Stimulated activated CD8-positive, alpha-beta memory T cell treated with anti-CD3 and anti-CD28 coated beads, Interleukin-15, amount 100 ng/mL, for 4 hours (primary cell): ENCODE results near the gene KCTD18.

ENCODE experiments used
- DNase-seq, 2 donors: peaks; one replicate each; pipeline ENCODE4 v3.0.0-alpha.2; 2020; ENCODE audit warnings: low read depth in 2 of 2

The KCTD18 gene

DNA sequence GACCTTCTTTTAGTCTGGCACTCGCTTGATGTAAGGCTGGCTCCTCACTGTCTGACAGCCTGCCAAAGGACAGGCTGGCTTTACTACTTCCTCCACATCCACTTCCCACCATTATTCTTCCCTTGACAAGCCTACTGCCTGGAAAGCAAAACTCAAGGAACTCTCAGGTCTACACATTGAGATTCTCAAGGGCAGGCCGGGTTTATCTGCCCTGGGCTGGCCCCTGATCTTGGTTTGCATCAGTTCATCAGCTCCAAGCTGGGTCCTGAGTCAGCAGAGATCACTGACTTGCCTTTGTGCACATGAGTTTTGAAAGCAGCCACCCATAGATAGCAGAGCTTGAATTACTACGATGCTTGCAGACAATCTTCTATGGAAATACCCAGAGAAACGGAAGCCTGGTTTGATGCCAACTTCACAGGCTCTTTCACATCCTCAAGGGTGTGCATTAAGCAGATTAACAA lies 53.9 kb downstream of the KCTD18 start:
- DNase-seq = no peak

DNA sequence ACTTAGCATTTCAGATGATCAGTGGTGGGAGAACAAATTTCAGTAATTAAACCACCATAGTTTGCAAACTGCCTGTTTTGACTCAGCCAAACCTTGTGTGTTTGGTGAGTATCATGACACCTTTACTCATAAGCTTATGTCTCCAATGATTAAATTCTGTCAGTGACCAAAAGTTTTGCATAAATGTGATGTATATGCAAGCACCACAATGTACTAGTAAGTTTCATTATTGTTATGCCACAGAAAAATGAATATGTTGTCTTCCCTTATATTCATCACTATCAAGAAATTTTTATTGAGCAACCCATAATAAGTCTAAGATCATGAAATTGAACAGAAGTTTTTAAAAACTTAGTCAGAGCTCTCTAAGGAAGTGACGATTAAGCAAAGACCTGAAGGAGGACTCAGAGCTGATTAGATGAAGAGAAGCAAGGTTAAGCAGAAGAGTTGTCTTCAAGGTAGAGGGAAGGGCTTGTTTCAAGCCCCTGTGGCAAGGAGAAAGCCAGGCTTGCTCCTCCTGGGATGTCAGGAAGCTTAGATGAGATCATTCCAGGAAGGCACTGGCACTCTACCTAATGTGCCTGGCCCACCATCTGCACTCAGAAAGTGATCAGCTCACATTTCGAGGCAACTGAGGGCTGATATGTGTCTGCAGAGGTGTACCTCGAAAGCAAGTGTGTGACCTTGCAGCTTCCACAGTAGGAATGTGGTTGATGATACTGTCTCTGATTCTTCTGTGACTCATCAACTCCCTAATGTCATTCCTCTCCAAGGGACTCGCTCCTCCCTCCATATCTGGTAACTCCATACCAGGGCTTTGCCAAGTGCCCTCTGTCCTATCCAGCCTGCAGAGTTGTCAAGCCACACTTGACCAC lies 54.7 kb downstream of the KCTD18 start:
- DNase-seq = no peak

DNA sequence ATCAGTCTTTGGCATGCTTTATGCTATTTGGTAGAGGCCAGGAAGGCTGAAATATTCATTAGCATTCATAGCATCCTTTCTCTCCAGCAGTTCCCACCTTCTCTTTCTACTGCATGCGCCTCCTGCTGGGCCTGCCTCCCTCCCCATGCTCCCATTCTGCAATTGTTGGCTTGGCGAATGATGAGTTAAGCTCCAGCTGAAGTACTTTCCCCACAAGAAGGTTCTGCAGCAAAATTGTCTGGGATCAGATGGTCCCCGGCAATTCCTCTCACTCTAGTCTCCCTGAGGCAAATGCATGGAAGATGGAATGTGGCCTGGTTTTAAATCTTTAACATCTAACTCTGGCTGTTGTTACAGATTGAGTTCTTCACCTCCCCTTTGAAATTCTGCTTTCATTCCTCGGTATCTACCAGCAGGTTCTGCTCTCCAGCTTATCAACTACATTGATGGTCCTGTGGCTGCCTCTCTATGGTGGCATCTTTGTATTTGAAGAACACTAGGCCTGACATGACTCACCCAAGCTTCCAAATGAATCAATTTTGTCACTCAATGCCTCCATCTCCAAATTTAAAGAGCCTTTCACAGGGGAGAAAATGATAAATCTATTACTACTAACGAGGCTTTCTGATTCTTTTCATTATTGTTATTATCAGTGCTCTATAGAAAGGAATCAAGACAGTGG lies 55.9 kb downstream of the KCTD18 start:
- no peak for DNase-seq

DNA sequence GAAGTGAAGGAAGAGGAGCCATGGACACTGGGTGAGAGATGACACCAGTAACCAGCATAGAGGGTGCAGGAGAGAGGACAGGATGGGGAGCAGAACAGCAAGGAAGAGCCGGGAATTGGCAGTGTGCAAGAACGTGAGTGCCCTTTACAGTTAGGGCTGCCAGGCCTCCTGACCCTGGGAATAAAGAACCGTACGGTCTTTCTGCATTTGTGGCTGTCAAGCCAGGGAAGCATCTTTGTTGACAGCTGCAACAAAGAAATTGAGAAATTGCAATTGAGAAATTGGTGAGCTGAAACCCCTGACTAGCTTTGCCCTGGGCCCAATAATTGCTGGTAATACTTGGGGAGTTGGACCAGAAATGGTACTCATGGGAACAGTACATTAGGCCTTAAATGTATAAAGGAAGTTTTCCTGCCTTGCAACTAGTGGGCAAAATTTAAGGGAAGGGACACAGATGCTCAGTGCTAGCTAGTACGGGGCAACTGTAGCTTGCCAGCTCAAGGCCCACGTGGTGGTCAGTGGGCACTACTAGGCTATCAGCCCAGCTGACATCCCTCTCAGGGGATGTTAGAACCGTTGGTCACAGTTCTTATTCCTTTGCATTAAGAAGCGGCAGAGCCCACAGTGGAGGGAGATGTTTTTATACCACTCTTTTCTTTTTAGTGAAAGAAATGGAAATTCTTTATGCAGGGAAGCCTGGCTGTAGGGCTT lies 56.6 kb downstream of the KCTD18 start:
- no peak for DNase-seq

DNA sequence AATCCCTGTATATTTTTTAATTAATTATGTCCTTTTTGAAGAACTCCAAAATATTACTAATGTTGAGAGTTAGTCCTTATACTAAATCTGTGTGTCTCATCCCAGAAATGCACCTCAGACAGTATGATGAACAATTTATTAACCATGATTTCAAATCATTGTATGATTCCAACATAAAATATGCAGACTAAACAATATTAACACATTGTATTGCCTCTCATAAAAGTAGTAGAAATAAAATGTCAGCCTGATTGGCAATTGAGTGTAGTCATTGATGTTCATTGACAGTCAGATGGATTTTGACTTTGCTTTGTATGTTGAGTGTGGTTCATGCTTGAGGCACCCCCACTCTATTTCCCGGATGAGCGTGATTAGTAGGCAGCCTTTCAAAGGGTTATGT lies 57.5 kb downstream of the KCTD18 start:
- no peak for DNase-seq

DNA sequence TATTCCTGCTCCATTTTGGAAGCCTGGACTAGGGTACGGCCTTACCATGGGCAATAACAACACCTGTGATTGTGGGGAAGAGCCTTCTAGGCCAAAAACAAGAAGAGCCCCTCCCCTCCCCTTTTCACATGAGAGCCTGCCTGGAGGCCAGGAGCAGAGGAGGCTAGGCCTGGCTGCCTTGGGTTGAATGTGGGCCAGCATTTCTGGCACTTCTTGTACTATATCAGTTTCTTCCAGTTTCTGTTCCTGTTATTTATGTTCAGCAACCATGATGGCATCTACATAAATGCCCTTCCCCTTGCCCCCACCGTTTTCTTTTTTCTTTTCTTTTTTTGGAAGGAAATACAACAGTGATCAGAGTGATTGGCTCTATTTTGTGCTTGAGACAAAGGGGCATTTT lies 58.4 kb downstream of the KCTD18 start:
- DNase-seq = no peak

DNA sequence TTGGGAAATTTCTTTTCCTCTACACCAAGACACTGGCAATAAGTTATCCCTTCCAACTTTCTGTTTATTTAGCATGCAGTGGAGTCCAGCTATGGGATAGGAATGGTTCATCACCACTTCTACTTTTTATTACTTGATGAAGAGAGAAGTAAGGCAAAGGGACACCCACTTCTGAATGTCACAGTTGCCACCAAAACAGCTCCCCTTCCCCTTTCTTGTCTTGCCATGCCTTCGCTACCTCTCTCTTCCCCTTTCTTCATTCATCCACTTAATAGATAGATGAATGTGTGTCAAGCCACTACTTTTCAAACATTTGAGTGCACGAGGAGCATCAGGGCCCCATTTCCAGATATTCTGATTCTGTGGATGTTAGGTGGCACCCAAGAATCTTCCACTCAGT lies 59.6 kb downstream of the KCTD18 start:
- no peak for DNase-seq

DNA sequence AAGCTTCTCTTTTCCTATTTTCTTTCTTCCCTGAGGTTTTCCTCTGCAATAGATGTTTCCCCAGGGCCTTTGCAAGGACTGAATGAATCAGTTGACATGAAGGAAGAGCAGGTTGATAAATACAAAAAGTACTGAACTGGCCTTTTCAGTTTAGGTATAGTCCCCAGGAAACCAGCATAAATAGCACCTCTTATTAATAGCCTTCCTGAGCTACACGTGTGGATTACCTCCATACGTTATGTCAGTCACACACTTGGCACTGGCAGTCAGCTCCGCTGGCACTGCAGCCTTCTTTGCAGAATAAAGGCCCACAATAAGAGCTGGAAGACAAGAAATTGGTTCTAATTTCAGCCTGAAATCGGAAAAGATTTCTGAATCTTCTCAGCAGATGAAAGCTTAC lies 60.7 kb downstream of the KCTD18 start:
- no peak for DNase-seq

DNA sequence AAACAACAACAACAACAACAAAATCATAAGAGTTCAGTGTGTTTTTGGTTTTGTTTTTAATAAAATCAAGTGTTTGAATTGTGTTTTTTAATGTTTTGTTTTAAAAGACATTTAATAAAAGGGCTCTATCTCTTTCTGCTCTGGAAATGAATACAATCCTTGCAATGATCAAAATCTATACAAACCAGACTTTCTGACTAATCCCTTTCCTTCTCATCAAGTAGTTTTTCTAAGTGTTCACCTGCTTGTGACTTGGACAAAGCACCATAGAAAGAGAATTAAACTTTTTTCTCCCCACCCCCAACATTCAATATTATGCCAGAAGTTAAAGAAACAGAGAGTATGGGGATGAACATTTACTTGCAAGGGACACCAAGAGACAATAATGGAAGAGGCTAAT lies 61.4 kb downstream of the KCTD18 start:
- DNase-seq = no peak

DNA sequence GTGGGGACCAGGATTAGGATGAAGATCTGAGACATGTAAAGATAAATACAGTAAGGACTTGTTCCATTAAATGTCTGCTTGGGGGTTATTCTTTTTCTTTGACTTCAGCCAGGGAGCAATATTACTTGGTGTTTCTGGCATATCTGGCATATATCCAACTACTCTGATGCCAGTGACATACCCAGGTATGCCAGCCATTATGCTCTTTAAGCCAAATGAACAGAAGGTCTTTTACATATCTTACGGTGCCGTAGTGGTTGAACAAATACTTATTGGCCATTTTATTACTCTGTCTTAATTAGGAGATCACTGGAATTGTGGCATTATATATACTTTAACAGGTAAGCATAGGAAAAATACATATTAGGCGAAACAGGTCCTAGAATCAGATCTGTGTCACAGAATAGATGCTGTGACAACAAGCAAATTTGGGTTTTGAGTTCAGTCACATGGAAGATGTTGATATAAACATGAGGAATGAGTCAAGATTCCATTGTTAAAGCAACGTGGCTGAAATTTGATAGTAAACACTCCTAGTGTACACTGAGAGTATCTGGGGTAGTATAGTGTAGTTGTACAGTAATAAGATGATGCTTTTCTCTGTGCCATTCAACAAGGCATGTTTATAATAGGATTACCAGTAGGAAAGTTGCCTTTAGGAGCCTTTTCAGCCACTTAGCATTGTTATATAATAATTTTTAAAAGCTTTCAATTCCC lies 62.6 kb downstream of the KCTD18 start:
- no peak for DNase-seq

DNA sequence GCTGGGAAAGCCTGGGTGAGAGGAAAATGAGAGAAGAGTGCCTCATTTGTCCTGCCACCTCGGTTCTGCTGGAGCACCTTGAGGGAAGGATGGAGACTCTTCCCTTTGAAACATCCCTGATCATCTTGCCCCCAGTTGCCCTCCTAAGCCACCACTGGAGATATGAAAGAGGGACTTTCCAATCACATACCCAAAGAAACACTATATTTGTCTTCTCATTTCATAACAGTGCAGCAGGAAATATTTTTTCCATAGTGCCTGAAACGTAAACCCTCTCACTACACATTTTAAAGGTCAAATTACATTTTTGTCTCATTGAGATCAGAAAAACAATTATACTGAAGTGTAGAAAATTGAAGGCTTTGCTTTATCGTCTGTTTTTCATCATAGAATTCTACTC lies 63.3 kb downstream of the KCTD18 start:
- DNase-seq = no peak

DNA sequence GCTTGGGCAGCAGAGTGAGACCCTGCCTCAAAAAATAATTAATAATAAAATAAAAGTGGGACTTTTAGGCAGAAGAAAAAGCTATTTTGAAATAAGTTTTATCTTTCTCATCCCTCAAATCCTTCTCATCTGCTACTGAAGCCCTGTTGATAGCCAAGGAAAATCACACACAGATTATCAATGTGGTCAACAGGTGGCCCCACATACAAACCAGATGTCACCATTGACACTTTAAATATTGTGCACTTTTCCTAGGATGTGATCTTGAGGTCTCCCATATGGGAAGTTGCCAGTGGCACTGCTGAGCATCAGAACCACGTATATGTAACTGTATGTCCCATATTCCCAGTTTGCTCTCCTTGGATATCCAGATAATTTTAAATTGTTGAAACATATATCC lies 64.6 kb downstream of the KCTD18 start:
- DNase-seq = no peak

DNA sequence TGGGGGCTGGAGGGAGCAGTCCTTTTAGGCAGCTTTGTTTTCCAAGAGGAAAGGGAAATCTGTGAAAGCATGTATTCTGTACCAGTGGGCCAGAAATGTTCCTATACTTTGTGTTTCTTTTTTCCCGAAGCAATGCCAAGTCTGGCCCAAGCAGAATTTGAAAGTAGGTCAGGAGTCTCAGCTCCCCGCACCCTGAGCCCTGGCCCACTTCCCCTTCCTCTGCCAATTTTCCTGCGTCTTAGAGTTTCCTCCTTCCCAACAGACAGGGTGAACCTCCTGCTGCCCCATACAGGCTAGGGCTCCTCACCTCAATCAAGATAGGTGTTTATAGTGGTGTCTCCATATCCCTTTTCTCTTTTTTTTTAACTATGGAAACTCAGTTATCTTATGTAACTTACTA lies 65.3 kb downstream of the KCTD18 start:
- DNase-seq = no peak

DNA sequence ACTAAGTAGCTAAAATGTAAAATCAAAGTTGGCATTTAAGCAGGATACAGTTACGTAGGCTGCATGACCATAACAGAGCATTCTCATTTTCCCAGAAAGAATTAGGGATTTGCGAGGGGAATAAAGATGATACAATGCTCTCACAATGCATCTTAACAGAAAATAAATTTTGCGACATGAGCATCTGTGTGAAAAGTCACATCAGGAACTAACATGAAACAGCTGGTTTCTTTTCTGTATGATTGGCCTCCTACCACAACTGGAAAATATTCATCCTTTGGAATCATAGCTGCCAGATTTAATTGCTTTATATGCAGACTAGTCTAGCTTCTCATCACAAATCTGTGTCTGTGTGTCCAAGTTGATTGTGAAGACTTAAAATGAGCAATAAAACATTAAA lies 66.0 kb downstream of the KCTD18 start:
- no peak for DNase-seq

DNA sequence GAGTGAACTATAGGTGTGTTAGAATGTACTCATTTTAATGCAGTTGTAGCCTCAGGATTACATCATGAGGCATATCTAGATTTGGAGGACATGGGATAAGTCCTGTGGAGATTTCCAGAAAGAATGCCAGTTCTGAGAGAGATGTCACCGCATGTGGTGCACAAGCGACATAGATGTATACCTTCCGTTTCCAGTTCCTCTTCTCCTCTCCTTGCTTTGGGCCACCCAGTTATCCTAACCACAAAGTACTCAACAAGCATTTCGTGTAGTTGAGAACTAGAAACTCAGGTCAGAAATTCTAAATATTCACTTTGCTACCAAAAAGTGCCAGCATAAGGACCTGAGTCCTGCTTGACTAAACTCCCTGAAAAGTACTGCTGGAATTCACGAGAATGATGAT lies 66.5 kb downstream of the KCTD18 start:
- DNase-seq = no peak

DNA sequence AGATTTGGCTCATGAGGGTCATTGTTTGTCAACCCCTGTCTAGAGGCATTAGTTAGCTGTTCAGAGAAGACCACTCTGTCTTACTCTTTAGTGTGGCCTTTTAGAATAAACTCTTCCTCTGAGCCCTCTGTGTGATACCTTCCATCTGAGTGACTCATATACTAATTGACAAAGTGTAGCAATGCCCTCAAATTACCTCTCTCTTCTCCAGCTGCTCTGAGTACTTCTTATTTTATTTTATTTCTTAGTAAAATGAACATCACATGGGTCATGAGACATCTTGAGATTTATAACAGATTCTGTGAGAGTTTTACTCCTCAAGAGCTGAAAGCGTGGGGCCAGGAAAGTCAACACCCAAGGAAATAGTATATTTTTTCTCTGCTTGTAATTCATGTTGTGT lies 67.4 kb downstream of the KCTD18 start:
- no peak for DNase-seq

DNA sequence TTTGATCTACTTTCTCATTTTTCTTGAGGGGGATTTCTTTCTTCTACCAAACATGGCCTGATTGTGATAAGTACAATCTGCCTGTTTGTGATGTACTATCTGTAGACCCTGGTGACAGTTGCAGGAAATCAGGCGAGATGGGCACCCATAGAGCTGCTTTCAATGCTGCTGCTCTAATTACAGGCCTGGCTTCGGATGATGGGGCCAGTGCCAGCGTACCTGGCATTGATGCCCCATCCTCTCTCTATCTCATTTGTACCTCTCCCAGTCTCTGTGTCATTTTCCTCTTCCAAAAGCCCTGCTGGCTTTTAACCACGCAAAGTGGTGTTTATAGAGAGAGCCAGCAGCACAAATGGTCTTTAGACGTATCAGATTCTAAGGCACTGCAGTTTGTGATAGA lies 69.9 kb downstream of the KCTD18 start:
- no peak for DNase-seq
